ENCODE results near the gene CSGALNACT2.

DNA sequence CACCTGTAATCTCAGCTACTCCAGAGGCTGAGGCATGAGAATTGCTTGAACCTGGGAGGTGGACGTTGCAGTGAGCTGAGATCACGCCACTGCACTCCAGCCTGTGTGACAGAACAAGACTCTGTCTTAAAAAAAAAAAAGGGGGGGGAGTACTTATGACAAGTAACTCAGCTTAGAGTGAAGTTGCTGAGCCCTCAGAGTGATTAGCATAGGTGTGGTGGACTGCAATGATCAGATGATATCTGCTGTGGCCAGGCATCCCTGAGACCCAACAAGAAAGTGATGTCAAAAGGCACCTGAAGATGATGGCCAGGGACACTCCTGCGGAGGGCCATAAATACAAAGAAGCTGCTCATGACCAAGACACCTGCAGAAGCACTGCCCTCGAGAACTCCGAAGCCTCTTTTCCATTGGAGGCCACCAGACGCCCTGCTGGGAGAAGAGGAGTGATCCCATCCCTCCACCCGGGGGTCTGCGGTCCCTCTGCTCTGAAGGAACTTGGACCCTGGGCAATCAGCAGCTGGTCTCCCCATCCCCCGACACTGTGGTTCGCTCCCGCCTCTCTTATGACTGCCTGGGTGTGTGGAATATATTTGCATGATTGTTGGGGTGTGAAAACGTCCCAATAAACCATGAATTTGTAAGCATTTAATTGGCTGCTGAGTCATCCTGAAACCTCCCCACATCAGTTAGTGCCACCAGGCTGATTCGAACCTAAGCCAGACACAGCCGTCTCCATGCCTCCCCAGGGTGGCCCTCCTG lies 82.6 kb downstream of the CSGALNACT2 start:
- no peak for TF ChIP-seq YY1 (IDR thresholded peaks at IDR 0.05; ENCODE audit: low read depth)
- TF ChIP-seq POLR2AphosphoS5 (IDR thresholded peaks at IDR 0.05; ENCODE audit: low read depth, low read length) = no peak
- no peak for TF ChIP-seq EZH2phosphoT487 (IDR thresholded peaks at IDR 0.05; ENCODE audit: borderline replicate concordance, low read depth)

Data from SK-N-SH (cell line).